Muscle layer of duodenum (tissue), 2 donors: ENCODE results near the gene LCN10.
A peak's percentile ranks its signal among the peaks of the same experiment; 100 is the strongest.
"Not testable (repeated sequence)": the region's sequence is repeated elsewhere in the genome, so short reads cannot be mapped to it uniquely, and the experiment has no call there.

Experiments used
- H3K27ac ChIP-seq: one replicate; pipeline ENCODE4 v1.7.0; 2013; ENCODE audit warnings: mild to moderate bottlenecking, low read length
- H3K27me3 ChIP-seq: one replicate; pipeline ENCODE4 v1.7.0; 2013; ENCODE audit warnings: low read depth, mild to moderate bottlenecking, control low read depth, low read length
- H3K36me3 ChIP-seq, 2 donors: one replicate each; pipeline ENCODE4 v1.7.0; 2013; ENCODE audit warnings: low read length in 2 of 2, control low read depth in 1 of 2, mild to moderate bottlenecking in 1 of 2; ENCODE audit not compliant: insufficient read depth in 2 of 2, control insufficient read depth in 1 of 2
- H3K4me1 ChIP-seq, 2 donors: one replicate each; pipeline ENCODE4 v1.7.0; 2013; ENCODE audit warnings: low read length in 2 of 2, mild to moderate bottlenecking in 2 of 2, control low read depth in 1 of 2, moderate library complexity in 1 of 2; ENCODE audit not compliant: insufficient read depth in 2 of 2, control insufficient read depth in 1 of 2
- H3K4me3 ChIP-seq, 2 donors: one replicate each; pipeline ENCODE4 v1.7.0; 2013; ENCODE audit warnings: low read length in 2 of 2, low read depth in 1 of 2, mild to moderate bottlenecking in 1 of 2
- H3K9me3 ChIP-seq, 2 donors: one replicate each; pipeline ENCODE4 v1.7.0; 2013; ENCODE audit warnings: low read length in 2 of 2, control low read depth in 1 of 2, mild to moderate bottlenecking in 1 of 2; ENCODE audit not compliant: control insufficient read depth in 1 of 2
- donor health status: healthy.

LCN10 gene

DNA sequence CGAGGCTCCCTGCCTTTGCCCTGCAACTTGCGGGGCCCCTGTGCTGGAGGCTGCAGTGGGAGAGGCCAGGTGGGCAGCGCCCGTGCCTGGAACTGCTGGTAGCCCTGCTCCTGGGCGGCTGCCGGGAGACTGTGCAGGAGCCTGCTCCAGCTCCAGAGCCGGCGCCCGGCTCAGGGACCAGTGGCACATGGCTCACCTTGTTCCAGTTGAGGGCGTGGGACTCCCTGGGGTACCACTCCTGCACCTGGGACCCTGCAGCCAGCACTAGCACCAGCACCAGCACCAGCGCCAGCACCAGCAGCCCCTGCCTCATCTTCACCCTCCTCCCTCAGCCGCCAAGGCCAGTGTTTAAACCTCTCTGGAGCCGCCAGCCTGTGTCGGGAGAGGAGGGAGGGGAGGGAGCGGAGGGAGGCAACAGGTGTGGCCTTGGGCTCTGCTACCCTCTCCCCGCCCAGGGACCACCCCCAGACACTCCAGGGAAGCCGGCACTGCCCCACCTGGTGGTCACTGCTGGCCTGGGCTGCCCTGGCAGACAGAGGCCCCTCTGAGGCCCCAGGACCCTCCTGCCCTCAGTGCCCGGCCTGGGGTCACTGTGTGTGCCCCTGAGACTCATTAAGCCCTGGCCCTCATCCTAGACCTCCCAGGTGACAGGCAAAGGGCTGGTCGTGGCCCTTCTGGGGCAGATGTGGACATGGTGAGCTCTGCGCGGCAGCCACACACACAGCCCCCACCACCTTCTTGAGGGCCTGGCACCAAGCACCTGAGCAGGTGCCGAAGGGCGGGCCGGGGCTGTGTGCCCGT, at the start of gene LCN10:
TSS of gene LCN10 (minus strand) at position 350 of the 801 bp plus-strand sequence. CDS start at position 313, 37 bp downstream.
- Histone ChIP-seq H3K4me1 (peaks cover 0 to 18% of the 10 kb centered on the region in 2 donors), H3K9me3 (no peaks in the 10 kb centered on the region), H3K36me3 (no peaks in the 10 kb centered on the region), H3K4me3 (no peak within 1 kb of the TSS), H3K27ac (no peak within 1 kb of the TSS), H3K27me3 (peaks cover 12% of the 10 kb centered on the region)

GRCh38 chr9:136791516-136792276, 49.0 kb upstream of the LCN10 start:
- Histone ChIP-seq H3K4me1 (peaks cover 0 to 22% of the 10 kb centered on the region in 2 donors), H3K27me3 (no peaks in the 10 kb centered on the region), H3K27ac (peak overlapping the region; percentile 67), H3K4me3 (peak overlapping the region; percentile 56 to 78), H3K9me3 (no peaks in the 10 kb centered on the region), H3K36me3 (no peaks in the 10 kb centered on the region)

DNA sequence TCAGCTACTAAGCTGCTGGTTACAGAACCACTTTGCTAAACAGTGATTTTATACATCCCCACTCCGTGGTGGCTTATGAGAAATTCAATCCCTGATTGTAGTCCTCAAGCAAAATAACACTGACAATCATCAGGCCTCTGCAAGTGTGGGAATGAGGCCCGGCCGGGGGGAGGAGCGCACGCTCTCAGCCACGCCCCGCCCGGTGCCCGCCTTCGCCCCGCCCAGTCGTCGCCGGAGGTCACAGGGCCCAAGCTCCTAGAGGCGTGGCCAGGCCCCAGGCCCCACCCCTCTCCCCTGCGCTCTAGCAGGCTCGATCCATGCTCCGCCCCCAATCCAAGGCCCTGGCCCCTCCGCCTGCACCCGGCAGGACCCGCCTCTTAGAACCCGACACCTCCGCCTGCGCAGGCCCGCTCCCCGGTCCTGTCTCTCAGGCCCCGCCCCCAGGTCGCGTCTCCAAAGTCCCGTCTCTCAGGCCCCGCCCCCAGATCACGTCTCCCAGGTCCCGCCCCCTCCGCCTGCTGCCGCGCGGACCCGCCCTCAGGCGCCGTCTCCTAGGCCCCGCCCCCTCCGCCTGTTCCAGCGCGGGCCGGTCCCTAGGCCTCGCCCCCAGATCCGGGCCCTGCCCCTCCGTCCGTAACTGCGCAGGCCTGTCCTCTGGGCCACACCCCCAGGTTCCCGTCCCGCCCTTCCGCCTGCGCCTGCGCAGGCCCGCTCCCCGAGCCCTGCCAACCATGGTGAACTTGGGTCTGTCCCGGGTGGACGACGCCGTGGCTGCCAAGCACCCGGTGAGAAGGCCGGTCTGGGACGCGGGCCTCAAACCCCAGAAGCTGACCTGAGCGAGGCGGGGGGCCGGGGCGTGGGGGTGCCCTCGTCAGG, 48.1 kb upstream of the LCN10 start, which contains the start of gene TMEM141:
TSS of gene TMEM141 (plus strand) at position 705 of the 876 bp plus-strand sequence. CDS start at position 732, 27 bp downstream.
- Histone ChIP-seq H3K4me3 (peak within 1 kb of the TSS; percentile 56 to 78), H3K27me3 (no peaks in the 10 kb centered on the region), H3K27ac (peak within 1 kb of the TSS; percentile 67), H3K9me3 (no peaks in the 10 kb centered on the region), H3K4me1 (peaks cover 0 to 22% of the 10 kb centered on the region in 2 donors), H3K36me3 (no peaks in the 10 kb centered on the region)

GRCh38 chr9:136789523-136789937, 46.8 kb upstream of the LCN10 start:
- Histone ChIP-seq H3K27me3 (no peaks in the 10 kb centered on the region), H3K4me3 (no peak overlapping the region), H3K9me3 (no peaks in the 10 kb centered on the region), H3K36me3 (no peaks in the 10 kb centered on the region), H3K27ac (no peak overlapping the region), H3K4me1 (peaks cover 0 to 22% of the 10 kb centered on the region in 2 donors)

DNA sequence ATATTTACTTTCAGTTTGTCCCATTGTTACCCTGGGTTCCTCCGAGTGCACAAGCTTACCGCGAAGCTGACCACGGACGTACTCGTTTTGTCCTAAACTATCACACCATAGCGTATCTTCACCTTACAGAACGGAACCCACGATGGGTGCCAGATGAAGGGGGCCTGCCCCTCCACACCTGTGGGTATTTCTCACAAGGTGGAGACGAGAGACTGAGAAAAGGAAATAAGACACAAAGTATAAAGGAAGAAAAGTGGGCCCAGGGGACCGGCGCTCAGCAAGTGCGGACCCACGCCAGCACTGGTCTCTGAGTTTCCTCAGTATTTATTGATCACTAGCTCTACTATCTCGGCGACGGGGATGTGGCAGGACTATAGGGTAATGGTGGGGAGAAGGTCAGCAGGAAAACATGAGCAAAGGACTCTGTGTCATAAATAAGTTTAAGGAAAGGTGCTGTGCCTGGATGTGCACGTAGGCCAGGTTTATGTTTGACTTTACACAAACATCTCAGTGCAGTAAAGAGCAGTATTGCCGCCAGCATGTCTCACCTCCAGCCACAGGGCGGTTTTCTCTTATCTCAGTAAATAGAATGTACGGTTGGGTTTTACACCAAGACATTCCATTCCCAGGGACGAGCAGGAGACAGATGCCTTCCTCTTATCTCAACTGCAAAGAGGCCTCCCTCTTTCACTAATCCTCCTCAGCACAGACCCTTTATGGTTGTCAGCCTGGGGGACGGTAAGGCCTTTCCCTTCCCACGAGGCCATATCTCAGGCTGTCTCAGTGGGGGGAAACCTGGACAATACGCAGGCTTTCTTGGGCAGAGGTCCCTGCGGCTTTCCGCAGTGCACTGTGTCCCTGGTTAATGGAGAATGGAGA, 46.1 kb upstream of the LCN10 start:
- not testable (repeated sequence) for H3K27ac ChIP-seq, H3K36me3 ChIP-seq, H3K9me3 ChIP-seq, H3K27me3 ChIP-seq, H3K4me3 ChIP-seq
- peaks cover 0 to 22% of the 10 kb centered on the region in 2 donors for H3K4me1 ChIP-seq

GRCh38 chr9:136787690-136788400, 45.1 kb upstream of the LCN10 start:
- Histone ChIP-seq H3K36me3 (no peaks in the 10 kb centered on the region), H3K27me3 (no peaks in the 10 kb centered on the region), H3K9me3 (no peaks in the 10 kb centered on the region), H3K4me3 (no peak overlapping the region), H3K27ac (no peak overlapping the region), H3K4me1 (peaks cover 0 to 22% of the 10 kb centered on the region in 2 donors)

DNA sequence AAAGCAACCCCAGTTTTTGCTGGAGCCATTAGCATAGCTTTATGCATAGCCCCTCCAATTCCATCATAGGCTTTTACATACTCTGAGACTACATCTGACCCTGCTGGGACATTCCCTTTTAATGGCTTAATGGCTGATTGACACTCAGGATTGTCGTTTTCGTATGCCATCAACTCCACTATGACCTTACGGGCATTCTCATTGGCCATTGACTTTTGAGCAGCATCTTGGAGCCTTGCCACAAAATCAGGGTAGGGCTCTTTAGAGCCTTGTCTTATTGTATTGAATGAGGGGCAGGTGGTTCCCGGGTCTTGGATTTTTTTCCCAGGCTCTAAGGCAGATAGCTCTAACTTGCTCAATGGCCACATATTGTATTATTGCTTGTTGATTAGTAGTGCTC, 44.2 kb upstream of the LCN10 start:
- H3K9me3 ChIP-seq, H3K36me3 ChIP-seq, H3K27ac ChIP-seq, H3K4me3 ChIP-seq, H3K27me3 ChIP-seq: not testable (repeated sequence)
- H3K4me1 ChIP-seq: peaks cover 0 to 16% of the 10 kb centered on the region in 2 donors

DNA sequence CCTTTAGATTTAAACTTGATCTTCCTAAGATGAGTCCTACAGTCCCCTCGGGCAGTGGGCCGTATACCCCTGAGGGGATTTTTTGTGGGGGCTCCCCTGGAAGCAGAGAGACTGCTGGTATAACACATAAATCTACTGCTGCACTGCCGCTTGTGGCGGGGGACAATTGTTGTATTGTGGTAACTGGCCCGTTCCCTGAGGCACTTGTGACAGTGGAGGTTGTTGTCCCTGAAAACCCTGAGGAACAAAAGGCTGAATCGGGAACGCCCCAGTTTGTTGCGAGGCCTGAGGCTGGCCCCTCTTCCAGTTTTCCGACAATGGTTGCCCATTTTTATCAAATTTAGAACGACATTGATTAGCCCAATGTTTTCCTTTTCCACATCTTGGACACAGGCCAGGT, 43.7 kb upstream of the LCN10 start:
- Histone ChIP-seq H3K27ac (no peak overlapping the region), H3K4me1 (peaks cover 0 to 11% of the 10 kb centered on the region in 2 donors), H3K4me3 (no peak overlapping the region), H3K9me3 (no peaks in the 10 kb centered on the region), H3K36me3 (no peaks in the 10 kb centered on the region), H3K27me3 (no peaks in the 10 kb centered on the region)

DNA sequence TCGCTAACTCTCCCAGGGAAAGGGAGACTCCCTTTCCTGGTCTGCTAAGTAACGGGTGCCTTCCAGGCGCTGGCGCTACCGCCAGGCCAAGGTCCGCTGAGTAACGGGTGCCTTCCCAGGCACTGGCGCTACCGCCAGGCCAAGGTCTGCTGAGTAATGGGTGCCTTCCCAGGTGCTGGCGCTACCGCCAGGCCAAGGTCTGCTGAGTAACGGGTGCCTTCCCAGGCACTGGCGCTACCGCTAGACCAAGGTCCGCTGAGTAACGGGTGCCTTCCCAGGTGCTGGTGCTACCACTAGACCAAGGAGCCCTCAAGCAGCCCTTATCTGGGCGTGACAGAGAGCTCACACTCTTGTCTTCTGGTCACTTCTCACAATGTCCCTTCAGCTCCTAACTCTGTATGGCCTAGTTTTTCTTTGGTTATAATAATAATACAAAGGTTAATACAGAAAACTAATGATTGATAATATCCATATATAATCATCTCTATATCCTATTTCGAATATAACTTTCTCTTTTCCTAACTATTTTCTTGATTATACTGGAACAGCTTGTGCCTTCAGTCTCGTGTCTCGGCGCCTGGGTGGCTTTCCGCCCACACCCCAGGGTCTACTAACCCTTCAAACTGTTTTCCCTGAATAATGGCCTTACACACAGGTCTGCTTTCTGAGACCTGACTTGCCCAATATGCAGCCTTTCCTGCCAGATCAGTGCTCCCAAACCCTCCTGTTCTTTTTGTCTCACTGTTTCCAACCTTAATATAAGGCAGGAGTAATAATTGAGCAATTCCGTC, 43.0 kb upstream of the LCN10 start:
- not testable (repeated sequence) for H3K9me3 ChIP-seq, H3K27me3 ChIP-seq, H3K36me3 ChIP-seq, H3K4me3 ChIP-seq, H3K27ac ChIP-seq
- H3K4me1 ChIP-seq: peaks cover 0 to 11% of the 10 kb centered on the region in 2 donors
